RWPE1 (cell line): Measurements from ENCODE around the gene TRDN.

Experiments used
- CTCF ChIA-PET: fragments of 350-600 bp; sonication (Branson Sonifier 250); formaldehyde crosslinking; extraction: SDS; loops from one replicate; lab custom pipeline; 2021; lab: Yijun Ruan, JAX
- POLR2A ChIA-PET: fragments of 400-600 bp; formaldehyde crosslinking; extraction: SDS; loops from one replicate; lab custom pipeline; 2020; ENCODE audit warnings: antibody characterized with exemption; ENCODE audit not compliant: low non-redundant PET; lab: Yijun Ruan, JAX
- DNase-seq: peaks from one replicate; pipeline ENCODE4 v3.0.0; 2012; ENCODE audit warnings: low spot score
- H3K27ac ChIP-seq: fragments of 450-650 bp; 2 replicates; pipeline ENCODE4 v1.5.1; 2017
- CTCF ChIP-seq: fragments of 450-650 bp; conservative IDR thresholded peaks from 2 replicates; pipeline ENCODE4 v1.5.1; 2017; ENCODE audit warnings: low read depth, mild to moderate bottlenecking

The TRDN gene

GRCh38 chr6:123215211-123215610 lies 421.5 kb downstream of the TRDN start:
- no peak for TF ChIP-seq CTCF
- ChIA-PET CTCF (interaction anchor here (0.6 kb wide), 1 partner anchor 1065 kb away, joined by 3 read pairs; no protein-coding TSS in a partner anchor), POLR2A (no interaction called here)
- DNase-seq: no peak
- no peak overlapping the region for H3K27ac ChIP-seq

- CTCF ChIA-PET: no interaction called here
- POLR2A ChIA-PET: no interaction called here
- TF ChIP-seq CTCF: no peak
- no peak for DNase-seq
- no peak overlapping the region for H3K27ac ChIP-seq
Observed at GRCh38 chr6:123214433-123214832, 422.3 kb downstream of the TRDN start.

GRCh38 chr6:123213921-123214320 lies 422.8 kb downstream of the TRDN start:
- ChIA-PET CTCF (no interaction called here), POLR2A (no interaction called here)
- no peak overlapping the region for H3K27ac ChIP-seq
- no peak for DNase-seq
- no peak for TF ChIP-seq CTCF

- no peak for TF ChIP-seq CTCF
- H3K27ac ChIP-seq: no peak overlapping the region
- ChIA-PET POLR2A (no interaction called here), CTCF (no interaction called here)
- no peak for DNase-seq
Observed at GRCh38 chr6:123211777-123212545, 424.8 kb downstream of the TRDN start.

GRCh38 chr6:123210645-123211044 lies 426.1 kb downstream of the TRDN start:
- no peak for TF ChIP-seq CTCF
- DNase-seq: no peak
- H3K27ac ChIP-seq: no peak overlapping the region
- ChIA-PET CTCF (no interaction called here), POLR2A (no interaction called here)

- no peak for DNase-seq
- ChIA-PET POLR2A (no interaction called here), CTCF (interaction anchor here (0.6 kb wide), 2 partner anchors 222 to 1476 kb away, joined by 3 to 4 read pairs; no protein-coding TSS in a partner anchor)
- no peak for TF ChIP-seq CTCF
- no peak overlapping the region for H3K27ac ChIP-seq
Observed at GRCh38 chr6:123207967-123208510, 428.7 kb downstream of the TRDN start.
